ENCODE results near the gene WIZ. TPM values are rescaled to one million over a fixed set of nuclear protein-coding genes. Genes with fewer than 3 reads are reported as not detected.

Gene WIZ
- total RNA-seq, 1 experiment from 2014 or later, result 27.3 TPM

- no peaks in the 10 kb centered on the region for H3K4me1 ChIP-seq (replicated peaks; ENCODE audit: insufficient read depth)
- no peak overlapping the region for H3K4me3 ChIP-seq
- H3K79me2 ChIP-seq (ENCODE audit: low read depth), result peaks cover 75% of the 10 kb centered on the region
- peaks cover 37% of the 10 kb centered on the region; the same call in 1 of the 2 replicates for H3K36me3 ChIP-seq (ENCODE audit: low read depth)
- no peak overlapping the region for H3K4me2 ChIP-seq
- DNase-seq, result no peak
- H2AFZ ChIP-seq, result no peak overlapping the region
- TF ChIP-seq CTCF (conservative IDR thresholded peaks at IDR 0.05) (no peak), EZH2 (IDR thresholded peaks at IDR 0.05; ENCODE audit: low read depth) (no peak)
- CTCF ChIA-PET, result no interaction called here
- H3K9me3 ChIP-seq (ENCODE audit: insufficient read depth, low read depth), result no peaks in the 10 kb centered on the region
- H3K27me3 ChIP-seq (ENCODE audit: insufficient read depth, low read depth), result no peaks in the 10 kb centered on the region
- POLR2A ChIA-PET (ENCODE audit: unreplicated experiment), result no interaction called here
- no peaks in the 10 kb centered on the region for H3F3A ChIP-seq (ENCODE audit: insufficient read depth, low read depth)
- H3K27ac ChIP-seq, result no peak overlapping the region
- BruUV-seq (replicated peaks), result no TSS peak
- intact Hi-C loops (cut with micrococcal nuclease; ENCODE audit: unreplicated experiment), result no loop called here
- peaks cover 88% of the 10 kb centered on the region for H4K20me1 ChIP-seq (ENCODE audit: insufficient read depth)
- no peaks in the 10 kb centered on the region for H3K9me2 ChIP-seq (ENCODE audit: insufficient read depth)
These were observed 45.5 kb downstream of the WIZ start for GRCh38 chr19:15404097-15404779.

GRCh38 chr19:15403151-15403531 is 46.6 kb downstream of the WIZ start:
- no peaks in the 10 kb centered on the region for H3K27me3 ChIP-seq (ENCODE audit: insufficient read depth, low read depth)
- DNase-seq, result no peak
- no peak overlapping the region for H2AFZ ChIP-seq
- H3K4me2 ChIP-seq, result no peak overlapping the region
- ChIA-PET CTCF (no interaction called here), POLR2A (ENCODE audit: unreplicated experiment) (no interaction called here)
- H3K79me2 ChIP-seq (ENCODE audit: low read depth), result peaks cover 64% of the 10 kb centered on the region
- H3K27ac ChIP-seq, result no peak overlapping the region
- no peaks in the 10 kb centered on the region for H3K9me3 ChIP-seq (ENCODE audit: insufficient read depth, low read depth)
- H3F3A ChIP-seq (ENCODE audit: insufficient read depth, low read depth), result no peaks in the 10 kb centered on the region
- no TSS peak for BruUV-seq (replicated peaks)
- no peaks in the 10 kb centered on the region for H3K4me1 ChIP-seq (replicated peaks; ENCODE audit: insufficient read depth)
- H3K9me2 ChIP-seq (ENCODE audit: insufficient read depth), result no peaks in the 10 kb centered on the region
- H3K36me3 ChIP-seq (ENCODE audit: low read depth), result peaks cover 33% of the 10 kb centered on the region; the same call in 1 of the 2 replicates
- intact Hi-C loops (cut with micrococcal nuclease; ENCODE audit: unreplicated experiment), result no loop called here
- TF ChIP-seq EZH2 (IDR thresholded peaks at IDR 0.05; ENCODE audit: low read depth) (no peak), CTCF (conservative IDR thresholded peaks at IDR 0.05) (no peak)
- no peak overlapping the region for H3K4me3 ChIP-seq
- peaks cover 80% of the 10 kb centered on the region for H4K20me1 ChIP-seq (ENCODE audit: insufficient read depth)

- POLR2A ChIA-PET (ENCODE audit: unreplicated experiment), result no interaction called here
- no peaks in the 10 kb centered on the region for H3K27me3 ChIP-seq (ENCODE audit: insufficient read depth, low read depth)
- peaks cover 78% of the 10 kb centered on the region for H4K20me1 ChIP-seq (ENCODE audit: insufficient read depth)
- intact Hi-C loops (cut with micrococcal nuclease; ENCODE audit: unreplicated experiment), result no loop called here
- H3K79me2 ChIP-seq (ENCODE audit: low read depth), result peaks cover 58% of the 10 kb centered on the region
- H3K4me1 ChIP-seq (replicated peaks; ENCODE audit: insufficient read depth), result no peaks in the 10 kb centered on the region
- CTCF ChIA-PET, result no interaction called here
- no peak for TF ChIP-seq CTCF (conservative IDR thresholded peaks at IDR 0.05)
- TF ChIP-seq EZH2 (IDR thresholded peaks at IDR 0.05; ENCODE audit: low read depth), result no peak
- no peak overlapping the region for H2AFZ ChIP-seq
- H3K4me3 ChIP-seq, result no peak overlapping the region
- no peak overlapping the region for H3K27ac ChIP-seq
- peaks cover 27% of the 10 kb centered on the region; the same call in 1 of the 2 replicates for H3K36me3 ChIP-seq (ENCODE audit: low read depth)
- no peak for DNase-seq
- no TSS peak for BruUV-seq (replicated peaks)
- no peak overlapping the region for H3K4me2 ChIP-seq
- no peaks in the 10 kb centered on the region for H3K9me3 ChIP-seq (ENCODE audit: insufficient read depth, low read depth)
- H3K9me2 ChIP-seq (ENCODE audit: insufficient read depth), result no peaks in the 10 kb centered on the region
- H3F3A ChIP-seq (ENCODE audit: insufficient read depth, low read depth), result no peaks in the 10 kb centered on the region
These were observed 47.2 kb downstream of the WIZ start for GRCh38 chr19:15402411-15403150.

All from PC-9 (cell line).